K562 (cell line): ENCODE data around the gene IRF5.

Experiments used
- CTCF ChIP-seq, 3 experiments: IDR thresholded peaks in 2 of 3; conservative IDR thresholded peaks in 1 of 3; 2 replicates each; pipeline ENCODE4 v1.5.1; 2011 to 2012; ENCODE audit warnings: low read length in 3 of 3, mild to moderate bottlenecking in 3 of 3, control low read depth in 2 of 3, improper control_type of control experiment in 1 of 3, inconsistent platforms in 1 of 3, low read depth in 1 of 3, mixed read lengths in 1 of 3, moderate library complexity in 1 of 3; ENCODE audit not compliant: insufficient read depth in 2 of 3
- KLF6 ChIP-seq: fragments of 250-450 bp; sonication (Bioruptor Pico); IDR thresholded peaks from 2 replicates; pipeline ENCODE4 v1.4.0; 2020; ENCODE audit warnings: mild to moderate bottlenecking, moderate library complexity, borderline replicate concordance
- NCOA4 ChIP-seq: fragments of 450-650 bp; IDR thresholded peaks from 2 replicates; pipeline ENCODE4 v1.6.1; 2018; ENCODE audit warnings: mild to moderate bottlenecking; ENCODE audit not compliant: partially characterized antibody
- POLR3A ChIP-seq: IDR thresholded peaks from 2 replicates; pipeline ENCODE4 v1.6.1; 2011; ENCODE audit warnings: borderline replicate concordance, mild to moderate bottlenecking, moderate library complexity; ENCODE audit not compliant: insufficient read length, insufficient read depth; ENCODE audit errors: extremely low read depth
- ZNF146 ChIP-seq: IDR thresholded peaks from one replicate; pipeline ENCODE4 v1.6.1; 2018; ENCODE audit warnings: missing compliant biosample characterization; ENCODE audit not compliant: unreplicated experiment
- ZNF507 ChIP-seq: conservative IDR thresholded peaks from 2 replicates; pipeline ENCODE4 v1.6.1; 2017; ENCODE audit warnings: missing genetic modification characterization, missing compliant biosample characterization

GRCh38 chr7:128941946-128942526 is 4.3 kb downstream of the IRF5 start:
- TF ChIP-seq CTCF (IDR thresholded peaks at IDR 0.05 in 2 of 3, conservative IDR thresholded peaks at IDR 0.05 in 1 of 3; ENCODE audit: insufficient read depth in 2 of 3, low read depth in 1 of 3, low read length in 3 of 3) = no peak
- TF ChIP-seq NCOA4 = no peak
- no peak for TF ChIP-seq POLR3A
- no peak for TF ChIP-seq ZNF146 (CRISPR knock-in tag)
- TF ChIP-seq KLF6 = no peak
- TF ChIP-seq ZNF507 = no peak
